Mammary epithelial cell (primary cell): ENCODE measurements around the gene RBM28.

Experiments
- EZH2 ChIP-seq: IDR thresholded peaks from 2 replicates; pipeline ENCODE4 v1.6.1; 2012; ENCODE audit warnings: low read length, inconsistent platforms, borderline replicate concordance
- TF ChIP-seq, protein P1 (sequence below), 2 donors: IDR thresholded peaks in 1 of 2; conservative IDR thresholded peaks in 1 of 2; 2 replicates each; pipeline ENCODE4 v1.5.1; 2011 to 2012; ENCODE audit warnings: inconsistent platforms in 2 of 2, low read length in 2 of 2, mild to moderate bottlenecking in 2 of 2, control low read depth in 1 of 2, low read depth in 1 of 2; ENCODE audit not compliant: insufficient read depth in 1 of 2; ENCODE audit errors: extremely low read depth in 1 of 2

GRCh38 chr7:128318691-128319090 is 25.0 kb downstream of the RBM28 start:
- TF ChIP-seq, protein P1, sequence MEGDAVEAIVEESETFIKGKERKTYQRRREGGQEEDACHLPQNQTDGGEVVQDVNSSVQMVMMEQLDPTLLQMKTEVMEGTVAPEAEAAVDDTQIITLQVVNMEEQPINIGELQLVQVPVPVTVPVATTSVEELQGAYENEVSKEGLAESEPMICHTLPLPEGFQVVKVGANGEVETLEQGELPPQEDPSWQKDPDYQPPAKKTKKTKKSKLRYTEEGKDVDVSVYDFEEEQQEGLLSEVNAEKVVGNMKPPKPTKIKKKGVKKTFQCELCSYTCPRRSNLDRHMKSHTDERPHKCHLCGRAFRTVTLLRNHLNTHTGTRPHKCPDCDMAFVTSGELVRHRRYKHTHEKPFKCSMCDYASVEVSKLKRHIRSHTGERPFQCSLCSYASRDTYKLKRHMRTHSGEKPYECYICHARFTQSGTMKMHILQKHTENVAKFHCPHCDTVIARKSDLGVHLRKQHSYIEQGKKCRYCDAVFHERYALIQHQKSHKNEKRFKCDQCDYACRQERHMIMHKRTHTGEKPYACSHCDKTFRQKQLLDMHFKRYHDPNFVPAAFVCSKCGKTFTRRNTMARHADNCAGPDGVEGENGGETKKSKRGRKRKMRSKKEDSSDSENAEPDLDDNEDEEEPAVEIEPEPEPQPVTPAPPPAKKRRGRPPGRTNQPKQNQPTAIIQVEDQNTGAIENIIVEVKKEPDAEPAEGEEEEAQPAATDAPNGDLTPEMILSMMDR (conservative IDR thresholded peaks at IDR 0.05 in 1 of 2, IDR thresholded peaks at IDR 0.05 in 1 of 2; ENCODE audit: extremely low read depth in 1 of 2, insufficient read depth in 1 of 2, low read depth in 1 of 2, low read length in 2 of 2) = no peak
- no peak for TF ChIP-seq EZH2
